Testis (tissue), 2 donors: ENCODE measurements around the gene ZNF514.

Experiments used
- CTCF ChIP-seq, 3 experiments: fragments of 450-650 bp in 2 of 3; fragments of 200-600 bp in 1 of 3; sonication (generic) in 1 of 3; IDR thresholded peaks; one replicate each; pipeline ENCODE4 v1.5.1; 2016 to 2019; ENCODE audit warnings: antibody characterized with exemption in 3 of 3, mild to moderate bottlenecking in 2 of 3, moderate library complexity in 1 of 3
- POLR2A ChIP-seq: fragments of 450-650 bp; IDR thresholded peaks from one replicate; pipeline ENCODE4 v1.6.1; 2017; ENCODE audit warnings: antibody characterized with exemption, mild to moderate bottlenecking, moderate library complexity

DNA sequence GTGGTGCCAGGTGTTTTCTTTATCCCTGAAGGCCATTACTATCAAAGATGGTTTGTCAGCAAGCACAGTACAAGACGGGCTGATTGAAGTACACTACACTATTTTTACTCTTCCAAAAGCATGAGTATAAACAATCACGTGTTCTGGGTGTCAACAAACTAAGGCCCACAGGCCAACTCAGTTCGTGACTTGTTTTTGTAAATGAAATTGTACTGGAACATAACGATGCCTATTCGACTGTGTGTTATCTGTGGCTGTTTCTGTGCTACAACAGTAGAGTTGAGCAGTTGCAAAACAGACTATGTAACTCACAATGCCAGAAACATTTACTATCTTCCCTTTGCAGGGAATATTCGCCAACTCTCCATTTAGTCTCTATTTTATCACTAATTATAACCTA is 50.4 kb downstream of the ZNF514 start:
- no peak for TF ChIP-seq CTCF (IDR thresholded peaks at IDR 0.05)
- TF ChIP-seq POLR2A: no peak
